Natural killer cell (primary cell): ENCODE results near the gene LCN9. TPM values are rescaled to one million over a fixed set of nuclear protein-coding genes. Genes with fewer than 3 reads are reported as not detected.

Source experiments
- ATAC-seq, 3 donors: fragments of 150-1000 bp in 2 of 3; fragments of 200-7000 bp in 1 of 3; cut with Tn5 transposase; 1 replicate in 1 of 3; 2 replicates in 2 of 3; pipeline ENCODE4 v1.10.0; 2021; ENCODE audit warnings: mild to moderate bottlenecking in 2 of 3, moderate library complexity in 2 of 3
- DNase-seq, 2 donors: peaks; one replicate each; pipeline versions ENCODE4 v3.0.0 to v3.0.0-alpha.2; 2013 to 2021; ENCODE audit warnings: mixed read lengths in 1 of 2
- H3K27ac ChIP-seq: one replicate; pipeline ENCODE4 v1.5.1; 2013; ENCODE audit warnings: mild to moderate bottlenecking, low read length
- H3K27me3 ChIP-seq: one replicate; pipeline ENCODE4 v1.6.1; 2013; ENCODE audit warnings: low read length; ENCODE audit not compliant: control insufficient read depth, insufficient read depth
- H3K36me3 ChIP-seq: one replicate; pipeline ENCODE4 v1.6.1; 2013; ENCODE audit warnings: low read length; ENCODE audit not compliant: control insufficient read depth, insufficient read depth
- H3K4me1 ChIP-seq: one replicate; pipeline ENCODE4 v1.6.1; 2013; ENCODE audit warnings: low read length; ENCODE audit not compliant: control insufficient read depth, insufficient read depth
- H3K4me3 ChIP-seq: one replicate; pipeline ENCODE4 v1.5.1; 2013; ENCODE audit warnings: low read length
- H3K9me3 ChIP-seq: one replicate; pipeline ENCODE4 v1.6.1; 2013; ENCODE audit warnings: low read length; ENCODE audit not compliant: control insufficient read depth, insufficient read depth
- H3K27ac Mint-ChIP-seq, 2 donors: one replicate each; pipeline ENCODE4 v1.8.0; 2022; ENCODE audit warnings: mild to moderate bottlenecking in 2 of 2, mixed read lengths in 2 of 2, moderate library complexity in 1 of 2
- H3K27me3 Mint-ChIP-seq, 2 donors: one replicate each; pipeline ENCODE4 v1.8.0; 2022; ENCODE audit warnings: low read depth in 2 of 2, mixed read lengths in 2 of 2
- H3K36me3 Mint-ChIP-seq: one replicate; pipeline ENCODE4 v1.8.0; 2022; ENCODE audit warnings: mixed read lengths
- H3K4me1 Mint-ChIP-seq, 2 donors: one replicate each; pipeline ENCODE4 v1.8.0; 2022; ENCODE audit warnings: mixed read lengths in 2 of 2
- H3K4me3 Mint-ChIP-seq: one replicate; pipeline ENCODE4 v1.8.0; 2022; ENCODE audit warnings: mild to moderate bottlenecking, moderate library complexity, mixed read lengths
- H3K9me3 Mint-ChIP-seq, 2 donors: one replicate each; pipeline ENCODE4 v1.8.0; 2022; ENCODE audit warnings: mixed read lengths in 2 of 2
- CTCF ChIP-seq: fragments of 200-600 bp; IDR thresholded peaks from one replicate; pipeline ENCODE4 v1.8.0; 2022; ENCODE audit warnings: antibody characterized with exemption
- WGBS: methylation state at CpG from one replicate; pipeline ENCODE4 v1.1.7; 2013; ENCODE audit warnings: missing lambda C conversion rate; ENCODE audit not compliant: insufficient coverage; 5-methylcytosine and 5-hydroxymethylcytosine counted together
- intact Hi-C: fragments of 100-400 bp; cut with micrococcal nuclease; formaldehyde crosslinking; loops from one replicate; pipeline ENCODE4 v1.14.2; 2022
- total RNA-seq, 4 donors: library from RNA; stranded (reverse); fragments of 120-200 nt in 1 of 4; gene quantifications; one replicate each; pipeline versions ENCODE4 v1.2.3 to v1.2.4, GENCODE V29; 2013 to 2022

Gene LCN9
- total RNA-seq = not detected
- not detected for total RNA-seq (2013)

GRCh38 chr9:135662758-135663450 is at the start of gene LCN9:
LCN9 (plus strand) TSS chr9:135663309; CDS start chr9:135663322, 13 bp downstream.
- TF ChIP-seq CTCF = no peak
- H3K4me1 Mint-ChIP-seq = no peaks in the 10 kb centered on the region
- H3K27me3 ChIP-seq = no peaks in the 10 kb centered on the region
- no peaks in the 10 kb centered on the region for H3K36me3 Mint-ChIP-seq
- ATAC-seq = no peak
- intact Hi-C loops = no loop called here
- H3K9me3 ChIP-seq = no peaks in the 10 kb centered on the region
- H3K9me3 Mint-ChIP-seq = no peaks in the 10 kb centered on the region
- no peaks in the 10 kb centered on the region for H3K36me3 ChIP-seq
- H3K27me3 Mint-ChIP-seq = no peaks in the 10 kb centered on the region
- H3K27ac ChIP-seq = no peak within 1 kb of the TSS
- no peak within 1 kb of the TSS for H3K4me3 Mint-ChIP-seq
- H3K27ac Mint-ChIP-seq = no peak within 1 kb of the TSS
- no peak for DNase-seq
- no peak within 1 kb of the TSS for H3K4me3 ChIP-seq
- 76% methylated on average over 25 of the region's 25 CpGs for WGBS
- H3K4me1 ChIP-seq = no peaks in the 10 kb centered on the region

GRCh38 chr9:135613946-135614805 is 48.9 kb upstream of the LCN9 start:
- H3K36me3 ChIP-seq = no peaks in the 10 kb centered on the region
- Mint-ChIP-seq H3K4me1 (no peaks in the 10 kb centered on the region), H3K27me3 (no peaks in the 10 kb centered on the region), H3K27ac (no peak overlapping the region), H3K36me3 (no peaks in the 10 kb centered on the region), H3K9me3 (peaks cover 0 to 2% of the 10 kb centered on the region in 2 donors), H3K4me3 (no peak overlapping the region)
- H3K4me3 ChIP-seq = no peak overlapping the region
- WGBS = 86% methylated on average over 34 of the region's 34 CpGs
- no peak overlapping the region for H3K27ac ChIP-seq
- H3K4me1 ChIP-seq = no peaks in the 10 kb centered on the region
- DNase-seq (no peak), ATAC-seq (no peak)
- intact Hi-C loops = no loop called here
- TF ChIP-seq CTCF = no peak
- H3K27me3 ChIP-seq = no peaks in the 10 kb centered on the region
- H3K9me3 ChIP-seq = no peaks in the 10 kb centered on the region

GRCh38 chr9:135614821-135615665 is 48.1 kb upstream of the LCN9 start:
- no peak overlapping the region for H3K27ac ChIP-seq
- Mint-ChIP-seq H3K27me3 (no peaks in the 10 kb centered on the region), H3K9me3 (no peaks in the 10 kb centered on the region), H3K4me3 (no peak overlapping the region), H3K36me3 (no peaks in the 10 kb centered on the region), H3K27ac (no peak overlapping the region), H3K4me1 (no peaks in the 10 kb centered on the region)
- DNase-seq = no peak
- H3K36me3 ChIP-seq = no peaks in the 10 kb centered on the region
- H3K9me3 ChIP-seq = no peaks in the 10 kb centered on the region
- ATAC-seq = no peak
- H3K4me1 ChIP-seq = no peaks in the 10 kb centered on the region
- intact Hi-C loops = no loop called here
- H3K4me3 ChIP-seq = no peak overlapping the region
- WGBS = 79% methylated on average over 28 of the region's 29 CpGs
- TF ChIP-seq CTCF = no peak
- H3K27me3 ChIP-seq = no peaks in the 10 kb centered on the region
